H9 (cell line): ENCODE data around the gene PATL2. TPM values are rescaled to one million over a fixed set of nuclear protein-coding genes. Genes with fewer than 3 reads are reported as not detected.

Experiments
- DNase-seq: peaks from one replicate; pipeline ENCODE4 v3.0.0-alpha.2; 2017
- H2AFZ ChIP-seq: one replicate; pipeline ENCODE4 v1.6.1; 2013; ENCODE audit warnings: mild to moderate bottlenecking, low read length, control low read depth, moderate library complexity
- H2AK5ac ChIP-seq: 2 replicates; pipeline ENCODE4 v1.6.1; 2013; ENCODE audit warnings: low read length, control low read depth, mixed read lengths; ENCODE audit not compliant: insufficient read length
- H2BK120ac ChIP-seq: one replicate; pipeline ENCODE4 v1.6.1; 2013; ENCODE audit warnings: low read depth, mild to moderate bottlenecking, low read length, control low read depth, inconsistent platforms; ENCODE audit not compliant: poor library complexity, severe bottlenecking
- H2BK12ac ChIP-seq: 2 replicates; pipeline ENCODE4 v1.6.1; 2013; ENCODE audit warnings: low read length, control low read depth, mixed read lengths, low read depth; ENCODE audit not compliant: insufficient read length
- H2BK15ac ChIP-seq: 2 replicates; pipeline ENCODE4 v1.6.1; 2013; ENCODE audit warnings: low read depth, low read length, control low read depth
- H2BK20ac ChIP-seq: one replicate; pipeline ENCODE4 v1.6.1; 2013; ENCODE audit warnings: low read depth, mild to moderate bottlenecking, low read length, control low read depth, inconsistent platforms; ENCODE audit not compliant: poor library complexity, severe bottlenecking
- H2BK5ac ChIP-seq: 2 replicates; pipeline ENCODE4 v1.6.1; 2013; ENCODE audit warnings: low read length, control low read depth, mixed read lengths; ENCODE audit not compliant: insufficient read length
- H3K14ac ChIP-seq: 2 replicates; pipeline ENCODE4 v1.6.1; 2013; ENCODE audit warnings: low read length, control low read depth; ENCODE audit not compliant: insufficient read depth
- H3K18ac ChIP-seq: 2 replicates; pipeline ENCODE4 v1.6.1; 2013; ENCODE audit warnings: low read depth, mild to moderate bottlenecking, mixed read lengths, low read length, control low read depth; ENCODE audit not compliant: insufficient read length
- H3K23ac ChIP-seq: 2 replicates; pipeline ENCODE4 v1.6.1; 2013; ENCODE audit warnings: low read length, control low read depth, mixed read lengths, low read depth; ENCODE audit not compliant: insufficient read length
- H3K23me2 ChIP-seq: 2 replicates; pipeline ENCODE4 v1.6.1; 2013; ENCODE audit warnings: low read depth, mild to moderate bottlenecking, mixed read lengths, low read length, control low read depth; ENCODE audit not compliant: insufficient read length, poor library complexity, severe bottlenecking
- H3K27ac ChIP-seq: 2 replicates; pipeline ENCODE4 v1.5.1; 2013; ENCODE audit warnings: low read length, control low read depth, mixed read lengths, low read depth; ENCODE audit not compliant: insufficient read length
- H3K27me3 ChIP-seq: 2 replicates; pipeline ENCODE4 v1.6.1; 2013; ENCODE audit warnings: low read length, control low read depth, inconsistent platforms; ENCODE audit not compliant: insufficient read depth
- H3K4ac ChIP-seq: 2 replicates; pipeline ENCODE4 v1.6.1; 2013; ENCODE audit warnings: low read depth, mild to moderate bottlenecking, control low read depth, inconsistent platforms, low read length, moderate library complexity
- H3K4me1 ChIP-seq: 2 replicates; pipeline ENCODE4 v1.6.1; 2013; ENCODE audit warnings: low read length, control low read depth, inconsistent platforms; ENCODE audit not compliant: insufficient read depth
- H3K4me2 ChIP-seq: 2 replicates; pipeline ENCODE4 v1.6.1; 2013; ENCODE audit warnings: low read length, control low read depth, mixed read lengths; ENCODE audit not compliant: insufficient read length, insufficient read depth
- H3K56ac ChIP-seq: 2 replicates; pipeline ENCODE4 v1.6.1; 2013; ENCODE audit warnings: low read depth, mild to moderate bottlenecking, mixed read lengths, low read length, control low read depth; ENCODE audit not compliant: insufficient read length
- H3K79me1 ChIP-seq: 2 replicates; pipeline ENCODE4 v1.6.1; 2013; ENCODE audit warnings: low read depth, mild to moderate bottlenecking, moderate library complexity, low read length, control low read depth, inconsistent platforms; ENCODE audit not compliant: insufficient read depth, poor library complexity, severe bottlenecking
- H3K79me2 ChIP-seq: 2 replicates; pipeline ENCODE4 v1.6.1; 2013; ENCODE audit warnings: low read length, control low read depth, inconsistent platforms; ENCODE audit not compliant: insufficient read depth
- H3K9ac ChIP-seq: 2 replicates; pipeline ENCODE4 v1.6.1; 2013; ENCODE audit warnings: low read length, control low read depth, mixed read lengths; ENCODE audit not compliant: insufficient read length; ENCODE audit errors: extremely low read depth
- H3K9me3 ChIP-seq: one replicate; pipeline ENCODE4 v1.6.1; 2013; ENCODE audit warnings: low read depth, low read length, inconsistent platforms; ENCODE audit not compliant: control insufficient read depth
- H3T11ph ChIP-seq: one replicate; pipeline ENCODE4 v1.6.1; 2013; ENCODE audit warnings: mild to moderate bottlenecking, low read length, control low read depth, inconsistent platforms
- H4K20me1 ChIP-seq: one replicate; pipeline ENCODE4 v1.6.1; 2013; ENCODE audit not compliant: control insufficient read depth, insufficient read length, insufficient read depth
- H4K5ac ChIP-seq: 2 replicates; pipeline ENCODE4 v1.6.1; 2013; ENCODE audit warnings: low read depth, mild to moderate bottlenecking, mixed read lengths, low read length, control low read depth; ENCODE audit not compliant: insufficient read length
- H4K8ac ChIP-seq: replicated peaks from 2 replicates; pipeline ENCODE4 v1.6.1; 2013; ENCODE audit warnings: low read length, control low read depth, mixed read lengths, low read depth; ENCODE audit not compliant: insufficient read length
- H4K91ac ChIP-seq: 2 replicates; pipeline ENCODE4 v1.6.1; 2013; ENCODE audit warnings: low read depth, mild to moderate bottlenecking, moderate library complexity, mixed read lengths, low read length, control low read depth; ENCODE audit not compliant: insufficient read length
- H3K27ac Mint-ChIP-seq, 3 experiments: 2 replicates in 2 of 3; 3 replicates in 1 of 3; pipeline ENCODE4 v1.8.0; 2020 to 2021; ENCODE audit warnings: mixed read lengths in 3 of 3, mild to moderate bottlenecking in 1 of 3, moderate library complexity in 1 of 3
- H3K27me3 Mint-ChIP-seq: 2 replicates; pipeline ENCODE4 v1.8.0; 2021; ENCODE audit warnings: low read depth, mild to moderate bottlenecking, moderate library complexity, mixed read lengths
- H3K36me3 Mint-ChIP-seq, 3 experiments: 2 replicates in 2 of 3; 3 replicates in 1 of 3; pipeline ENCODE4 v1.8.0; 2020 to 2021; ENCODE audit warnings: low read depth in 3 of 3, mixed read lengths in 3 of 3; ENCODE audit not compliant: insufficient read depth in 1 of 3
- H3K4me1 Mint-ChIP-seq, 2 experiments: 2 replicates each; pipeline ENCODE4 v1.8.0; 2020; ENCODE audit warnings: mixed read lengths in 2 of 2
- H3K4me3 Mint-ChIP-seq, 2 experiments: 2 replicates in 1 of 2; 3 replicates in 1 of 2; pipeline ENCODE4 v1.8.0; 2020 to 2021; ENCODE audit warnings: mild to moderate bottlenecking in 2 of 2, mixed read lengths in 2 of 2, moderate library complexity in 1 of 2
- H3K9me3 Mint-ChIP-seq, 2 experiments: 2 replicates in 1 of 2; 3 replicates in 1 of 2; pipeline ENCODE4 v1.8.0; 2020; ENCODE audit warnings: mild to moderate bottlenecking in 2 of 2, mixed read lengths in 2 of 2, moderate library complexity in 1 of 2
- CTCF ChIP-seq: fragments of 200-600 bp; sonication (generic); conservative IDR thresholded peaks from 3 replicates; pipeline ENCODE4 v1.8.0; 2021; ENCODE audit warnings: antibody characterized with exemption, mild to moderate bottlenecking
- total RNA-seq: library from RNA; stranded (reverse); gene quantifications from 2 replicates; pipeline ENCODE4 v1.2.1, GENCODE V29; 2021

Gene PATL2
- total RNA-seq, 1 experiment from 2014 or later, result 0.46 TPM

- no peaks in the 10 kb centered on the region for H3K27me3 Mint-ChIP-seq
- no peak overlapping the region for H3K14ac ChIP-seq
- no peak overlapping the region for H3K4me2 ChIP-seq
- TF ChIP-seq CTCF, result no peak
- H3K9ac ChIP-seq, result no peak overlapping the region
- peaks cover 0 to 5% of the 10 kb centered on the region in 2 experiments; a peak in 1 of 5 replicates for H3K9me3 Mint-ChIP-seq
- no peak overlapping the region for H2BK120ac ChIP-seq
- no peaks in the 10 kb centered on the region for H4K20me1 ChIP-seq
- H3K27me3 ChIP-seq, result no peaks in the 10 kb centered on the region
- no peaks in the 10 kb centered on the region for H3K4me1 ChIP-seq
- H4K91ac ChIP-seq, result no peak overlapping the region
- H2BK12ac ChIP-seq, result no peak overlapping the region
- no peaks in the 10 kb centered on the region for H3K23me2 ChIP-seq
- no peak overlapping the region for H3K56ac ChIP-seq
- DNase-seq, result no peak
- no peak overlapping the region for H3K27ac Mint-ChIP-seq
- H2BK20ac ChIP-seq, result no peak overlapping the region
- no peak overlapping the region for H3K4ac ChIP-seq
- no peak overlapping the region for H2AFZ ChIP-seq
- H2AK5ac ChIP-seq, result no peak overlapping the region
- no peaks in the 10 kb centered on the region for H3K9me3 ChIP-seq
- H3K79me1 ChIP-seq, result no peaks in the 10 kb centered on the region
- no peak overlapping the region for H3K18ac ChIP-seq
- no peaks in the 10 kb centered on the region for H3K79me2 ChIP-seq
- no peak overlapping the region for H2BK5ac ChIP-seq
- no peak overlapping the region for H2BK15ac ChIP-seq
- peaks cover 6 to 19% of the 10 kb centered on the region in 2 experiments; a peak in 3 of 4 replicates for H3K4me1 Mint-ChIP-seq
- H3K23ac ChIP-seq, result no peak overlapping the region
- H3K27ac ChIP-seq, result no peak overlapping the region
- no peak overlapping the region for H4K8ac ChIP-seq
- peaks cover 32 to 66% (median 64%) of the 10 kb centered on the region in 3 experiments for H3K36me3 Mint-ChIP-seq
- no peak overlapping the region for H3T11ph ChIP-seq
- H3K4me3 Mint-ChIP-seq, result no peak overlapping the region
- no peak overlapping the region for H4K5ac ChIP-seq
Measured at GRCh38 chr15:44647637-44648036, 63.5 kb downstream of the PATL2 start.
